GM19467 (cell line): ENCODE results near the gene OLFM1.
"Not testable (repeated sequence)": the region's sequence is repeated elsewhere in the genome, so short reads cannot be mapped to it uniquely, and the experiment has no call there.

Experiments
- ATAC-seq: cut with Tn5 transposase; IDR thresholded peaks from one replicate; pipeline ENCODE4 v1.9.1; 2021; ENCODE audit warnings: mild to moderate bottlenecking, moderate library complexity; ENCODE audit not compliant: unreplicated experiment

The OLFM1 gene

GRCh38 chr9:135105211-135105745 is 17.8 kb downstream of the OLFM1 start:
- no peak for ATAC-seq

GRCh38 chr9:135105938-135106491 is 18.5 kb downstream of the OLFM1 start:
- ATAC-seq = no peak

GRCh38 chr9:135106551-135107270 is 19.2 kb downstream of the OLFM1 start:
- no peak for ATAC-seq

GRCh38 chr9:135107581-135108235 is 20.2 kb downstream of the OLFM1 start:
- no peak for ATAC-seq

- no peak for ATAC-seq
These were observed 21.5 kb downstream of the OLFM1 start for GRCh38 chr9:135108831-135109510.

GRCh38 chr9:135109650-135110049 is 22.2 kb downstream of the OLFM1 start:
- ATAC-seq = no peak

- ATAC-seq = no peak
These were observed 22.9 kb downstream of the OLFM1 start for GRCh38 chr9:135110416-135110815.

- not testable (repeated sequence) for ATAC-seq
These were observed 24.1 kb downstream of the OLFM1 start for GRCh38 chr9:135111600-135111999.

GRCh38 chr9:135116371-135116770 is 28.9 kb downstream of the OLFM1 start:
- ATAC-seq = no peak

GRCh38 chr9:135116881-135117280 is 29.4 kb downstream of the OLFM1 start:
- ATAC-seq = no peak

- no peak for ATAC-seq
These were observed 29.8 kb downstream of the OLFM1 start for GRCh38 chr9:135117281-135117680.

GRCh38 chr9:135119496-135120064 is 32.1 kb downstream of the OLFM1 start:
- ATAC-seq = no peak

- ATAC-seq = no peak
These were observed 32.8 kb downstream of the OLFM1 start for GRCh38 chr9:135120249-135120648.

- no peak for ATAC-seq
These were observed 34.8 kb downstream of the OLFM1 start for GRCh38 chr9:135122316-135122715.

GRCh38 chr9:135123126-135123772 is 35.8 kb downstream of the OLFM1 start:
- ATAC-seq = no peak

- ATAC-seq = no peak
These were observed 36.3 kb downstream of the OLFM1 start for GRCh38 chr9:135123773-135124134.

- no peak for ATAC-seq
These were observed 39.2 kb downstream of the OLFM1 start for GRCh38 chr9:135126451-135127187.

GRCh38 chr9:135127718-135128670 is 40.5 kb downstream of the OLFM1 start:
- ATAC-seq = no peak
